ENCODE measurements around the gene GPR152. TPM values are rescaled to one million over a fixed set of nuclear protein-coding genes. Genes with fewer than 3 reads are reported as not detected.
A peak's percentile ranks its signal among the peaks of the same experiment; 100 is the strongest.
"Not testable (repeated sequence)": the region's sequence is repeated elsewhere in the genome, so short reads cannot be mapped to it uniquely, and the experiment has no call there.

GPR152 gene
- polyA plus RNA-seq, 4 donors = 0.09 TPM; not detected in 3

- no peak for DNase-seq (ENCODE audit: low read depth in 4 of 4, low spot score in 2 of 4)
Measured at GRCh38 chr11:67431346-67432249, 20.9 kb downstream of the GPR152 start.

- DNase-seq (ENCODE audit: low read depth in 4 of 4, low spot score in 2 of 4) = no peak
Measured at GRCh38 chr11:67429722-67430121, 22.8 kb downstream of the GPR152 start.

- DNase-seq (ENCODE audit: low read depth in 4 of 4, low spot score in 2 of 4) = no peak
Measured at GRCh38 chr11:67429038-67429668, 23.4 kb downstream of the GPR152 start.

- DNase-seq (ENCODE audit: low read depth in 4 of 4, low spot score in 2 of 4) = peak; percentile 90 to 99 (median 94)
Measured at GRCh38 chr11:67428052-67429001, 24.2 kb downstream of the GPR152 start, which contains the start of gene RPS6KB2. Gene RPS6KB2 (plus strand): TSS chr11:67428494. CDS start chr11:67428546, 52 bp downstream.

GRCh38 chr11:67427364-67427859, 25.1 kb downstream of the GPR152 start:
- DNase-seq (ENCODE audit: low read depth in 4 of 4, low spot score in 2 of 4) = not testable (repeated sequence)

- DNase-seq (ENCODE audit: low read depth in 4 of 4, low spot score in 2 of 4) = no peak
Measured at GRCh38 chr11:67423891-67424613, 28.5 kb downstream of the GPR152 start.

- no peak for DNase-seq (ENCODE audit: low read depth in 4 of 4, low spot score in 2 of 4)
Measured at GRCh38 chr11:67423466-67423865, 29.1 kb downstream of the GPR152 start.

GRCh38 chr11:67422891-67423290, 29.6 kb downstream of the GPR152 start:
- no peak for DNase-seq (ENCODE audit: low read depth in 4 of 4, low spot score in 2 of 4)

- DNase-seq (ENCODE audit: low read depth in 4 of 4, low spot score in 2 of 4) = no peak
Measured at GRCh38 chr11:67421430-67422031, 31.0 kb downstream of the GPR152 start.

GRCh38 chr11:67420646-67421429, 31.7 kb downstream of the GPR152 start:
- DNase-seq (ENCODE audit: low read depth in 4 of 4, low spot score in 2 of 4) = peak in 3 of 4 donors; percentile 80 to 87 (median 86)

GRCh38 chr11:67420147-67420645, 32.3 kb downstream of the GPR152 start:
- no peak for DNase-seq (ENCODE audit: low read depth in 4 of 4, low spot score in 2 of 4)

GRCh38 chr11:67419325-67420049, 33.0 kb downstream of the GPR152 start:
- no peak for DNase-seq (ENCODE audit: low read depth in 4 of 4, low spot score in 2 of 4)

GRCh38 chr11:67418476-67419281, 33.9 kb downstream of the GPR152 start:
- DNase-seq (ENCODE audit: low read depth in 4 of 4, low spot score in 2 of 4) = no peak

- DNase-seq (ENCODE audit: low read depth in 4 of 4, low spot score in 2 of 4) = no peak
Measured at GRCh38 chr11:67417425-67417824, 35.1 kb downstream of the GPR152 start.

GRCh38 chr11:67416416-67417335, 35.9 kb downstream of the GPR152 start:
- no peak for DNase-seq (ENCODE audit: low read depth in 4 of 4, low spot score in 2 of 4)
